ENCODE data around the gene STOML3. TPM values are rescaled to one million over a fixed set of nuclear protein-coding genes. Genes with fewer than 3 reads are reported as not detected.
"Not testable (repeated sequence)": the region's sequence is repeated elsewhere in the genome, so short reads cannot be mapped to it uniquely, and the experiment has no call there.

Gene STOML3
- total RNA-seq, 4 donors from 2014 or later = not detected

GRCh38 chr13:39016787-39017186, 26.2 kb upstream of the STOML3 start:
- H3K36me3 ChIP-seq = peaks cover 0 to 65% (median 0%) of the 10 kb centered on the region in 3 donors
- no peaks in the 10 kb centered on the region for H3K27me3 ChIP-seq
- no peak for DNase-seq
- TF ChIP-seq, protein P1, sequence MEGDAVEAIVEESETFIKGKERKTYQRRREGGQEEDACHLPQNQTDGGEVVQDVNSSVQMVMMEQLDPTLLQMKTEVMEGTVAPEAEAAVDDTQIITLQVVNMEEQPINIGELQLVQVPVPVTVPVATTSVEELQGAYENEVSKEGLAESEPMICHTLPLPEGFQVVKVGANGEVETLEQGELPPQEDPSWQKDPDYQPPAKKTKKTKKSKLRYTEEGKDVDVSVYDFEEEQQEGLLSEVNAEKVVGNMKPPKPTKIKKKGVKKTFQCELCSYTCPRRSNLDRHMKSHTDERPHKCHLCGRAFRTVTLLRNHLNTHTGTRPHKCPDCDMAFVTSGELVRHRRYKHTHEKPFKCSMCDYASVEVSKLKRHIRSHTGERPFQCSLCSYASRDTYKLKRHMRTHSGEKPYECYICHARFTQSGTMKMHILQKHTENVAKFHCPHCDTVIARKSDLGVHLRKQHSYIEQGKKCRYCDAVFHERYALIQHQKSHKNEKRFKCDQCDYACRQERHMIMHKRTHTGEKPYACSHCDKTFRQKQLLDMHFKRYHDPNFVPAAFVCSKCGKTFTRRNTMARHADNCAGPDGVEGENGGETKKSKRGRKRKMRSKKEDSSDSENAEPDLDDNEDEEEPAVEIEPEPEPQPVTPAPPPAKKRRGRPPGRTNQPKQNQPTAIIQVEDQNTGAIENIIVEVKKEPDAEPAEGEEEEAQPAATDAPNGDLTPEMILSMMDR (IDR thresholded peaks at IDR 0.05) = peak in 3 of 6 experiments; percentile 43 to 46 (median 46)
- TF ChIP-seq POLR2A (IDR thresholded peaks at IDR 0.05) = no peak
- H3K4me1 ChIP-seq = no peaks in the 10 kb centered on the region
- no peak overlapping the region for H3K4me3 ChIP-seq
- H3K9me3 ChIP-seq = no peaks in the 10 kb centered on the region
- H3K27ac ChIP-seq = no peak overlapping the region

DNA sequence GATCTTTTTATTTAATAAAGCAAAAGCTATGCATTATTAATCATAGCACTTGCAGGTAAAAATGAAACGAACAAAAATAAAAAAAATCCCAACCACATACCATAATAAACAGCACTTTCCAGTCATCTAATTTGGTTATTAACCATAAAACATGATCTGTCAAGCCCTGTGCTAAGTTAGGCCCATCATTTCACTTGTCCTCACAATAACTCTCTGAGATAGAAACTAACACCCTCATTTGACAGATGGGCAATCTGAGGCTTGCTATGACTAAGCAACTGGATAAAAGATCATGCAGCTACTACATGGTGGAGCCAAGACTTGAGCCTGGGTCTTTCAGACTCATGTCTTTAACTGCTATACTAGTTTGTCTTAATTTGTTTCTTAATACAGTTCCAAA, 25.5 kb upstream of the STOML3 start:
- H3K9me3 ChIP-seq = no peaks in the 10 kb centered on the region
- no peaks in the 10 kb centered on the region for H3K4me1 ChIP-seq
- TF ChIP-seq POLR2A (IDR thresholded peaks at IDR 0.05) = no peak
- TF ChIP-seq, protein P1 (IDR thresholded peaks at IDR 0.05) = no peak
- H3K4me3 ChIP-seq = no peak overlapping the region
- no peaks in the 10 kb centered on the region for H3K27me3 ChIP-seq
- peaks cover 0 to 68% (median 3%) of the 10 kb centered on the region in 3 donors for H3K36me3 ChIP-seq
- DNase-seq = no peak
- no peak overlapping the region for H3K27ac ChIP-seq

GRCh38 chr13:39013462-39013861, 22.8 kb upstream of the STOML3 start:
- Histone ChIP-seq H3K4me3 (no peak overlapping the region), H3K4me1 (no peaks in the 10 kb centered on the region), H3K27me3 (no peaks in the 10 kb centered on the region), H3K27ac (no peak overlapping the region), H3K36me3 (peaks cover 0 to 89% (median 3%) of the 10 kb centered on the region in 3 donors), H3K9me3 (no peaks in the 10 kb centered on the region)
- TF ChIP-seq, protein P1 (IDR thresholded peaks at IDR 0.05) = no peak
- TF ChIP-seq POLR2A (IDR thresholded peaks at IDR 0.05) = no peak
- no peak for DNase-seq

DNA sequence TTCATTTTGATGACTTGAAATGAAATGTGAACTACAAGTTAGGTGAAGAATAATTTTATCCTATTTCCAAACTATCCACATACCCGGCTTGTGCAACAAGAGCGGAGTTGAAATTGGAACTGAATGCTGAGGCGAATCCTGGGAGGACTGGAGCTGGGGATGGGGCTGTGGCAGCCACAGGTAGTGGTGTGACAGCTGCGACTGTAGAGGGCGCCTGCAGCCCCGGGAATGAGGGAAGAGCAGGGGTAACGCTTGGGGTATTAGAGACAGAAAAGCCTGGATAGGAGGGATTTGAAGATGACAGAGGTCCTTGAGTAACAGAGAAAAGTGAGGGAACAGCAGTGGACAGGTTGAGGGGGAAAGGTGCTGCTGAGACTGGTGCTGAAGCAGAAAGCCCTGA, 22.0 kb upstream of the STOML3 start:
- Histone ChIP-seq H3K27ac (no peak overlapping the region), H3K4me3 (no peak overlapping the region), H3K4me1 (no peaks in the 10 kb centered on the region), H3K27me3 (no peaks in the 10 kb centered on the region), H3K36me3 (peaks cover 0 to 84% (median 3%) of the 10 kb centered on the region in 3 donors), H3K9me3 (no peaks in the 10 kb centered on the region)
- no peak for DNase-seq
- TF ChIP-seq, protein P1 (IDR thresholded peaks at IDR 0.05) = no peak
- TF ChIP-seq POLR2A (IDR thresholded peaks at IDR 0.05) = no peak

GRCh38 chr13:39006371-39007111, 15.9 kb upstream of the STOML3 start:
- H3K9me3 ChIP-seq, H3K4me1 ChIP-seq, H3K27me3 ChIP-seq, H3K27ac ChIP-seq, DNase-seq: not testable (repeated sequence)
- H3K36me3 ChIP-seq = peaks cover 0 to 26% (median under 1%) of the 10 kb centered on the region in 3 donors
- peak overlapping the region in 2 of 4 donors; percentile 15 to 17 for H3K4me3 ChIP-seq

- Histone ChIP-seq H3K27ac (no peak overlapping the region), H3K27me3 (no peaks in the 10 kb centered on the region), H3K4me1 (no peaks in the 10 kb centered on the region), H3K36me3 (no peaks in the 10 kb centered on the region), H3K9me3 (no peaks in the 10 kb centered on the region), H3K4me3 (no peak overlapping the region)
- DNase-seq = no peak
- TF ChIP-seq, protein P1 (IDR thresholded peaks at IDR 0.05) = no peak
- TF ChIP-seq POLR2A (IDR thresholded peaks at IDR 0.05) = no peak
These were observed 8.1 kb upstream of the STOML3 start for GRCh38 chr13:38998739-38999138.

Data from Peyer's patch (tissue), 4 donors.